Vagina (tissue), 2 donors: ENCODE data around the gene INAFM2.

Source experiments
- POLR2A ChIP-seq, 2 donors: fragments of 450-650 bp; IDR thresholded peaks; one replicate each; pipeline ENCODE4 v1.6.1; 2017; ENCODE audit warnings: antibody characterized with exemption in 2 of 2, mild to moderate bottlenecking in 2 of 2, moderate library complexity in 2 of 2
- TF ChIP-seq, protein P1 (sequence below), 3 experiments: fragments of 450-650 bp in 2 of 3; fragments of 200-600 bp in 1 of 3; sonication (generic) in 1 of 3; IDR thresholded peaks; one replicate each; pipeline ENCODE4 v1.5.1; 2017 to 2019; ENCODE audit warnings: antibody characterized with exemption in 3 of 3, mild to moderate bottlenecking in 2 of 3, moderate library complexity in 2 of 3

DNA sequence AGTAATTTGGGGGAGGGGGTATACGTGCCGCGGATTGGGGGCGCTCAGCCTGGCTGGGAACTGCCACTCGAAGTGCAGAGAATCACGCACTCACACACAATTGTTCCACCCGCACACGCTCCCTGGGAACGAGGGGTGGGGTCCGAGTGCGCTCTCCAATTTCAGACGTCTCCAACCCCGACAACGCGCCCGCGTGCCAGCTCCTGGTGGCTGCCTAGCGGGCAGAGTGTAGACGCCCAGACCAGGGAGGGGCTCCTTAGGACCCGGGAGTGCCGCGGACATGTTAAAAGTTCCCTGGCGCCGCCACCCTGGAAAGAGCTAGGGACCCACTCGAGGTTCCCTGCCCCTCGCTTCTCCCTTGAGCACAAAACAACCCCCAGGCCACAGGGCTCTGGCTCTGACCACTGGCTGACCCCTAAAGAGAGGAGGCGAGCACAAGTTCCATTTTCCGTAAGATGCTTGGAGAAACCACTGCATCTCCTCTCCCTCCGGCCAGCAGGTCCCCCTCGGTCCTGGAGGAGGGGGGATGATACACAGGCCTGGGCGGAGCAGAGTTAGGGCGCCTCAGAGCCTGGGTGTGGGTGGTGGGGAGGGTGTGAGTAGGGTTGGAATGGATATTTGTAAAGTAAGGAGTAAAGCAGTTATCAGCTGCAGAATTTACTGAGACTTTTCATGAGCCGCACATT lies 39.7 kb upstream of the INAFM2 start:
- TF ChIP-seq, protein P1, sequence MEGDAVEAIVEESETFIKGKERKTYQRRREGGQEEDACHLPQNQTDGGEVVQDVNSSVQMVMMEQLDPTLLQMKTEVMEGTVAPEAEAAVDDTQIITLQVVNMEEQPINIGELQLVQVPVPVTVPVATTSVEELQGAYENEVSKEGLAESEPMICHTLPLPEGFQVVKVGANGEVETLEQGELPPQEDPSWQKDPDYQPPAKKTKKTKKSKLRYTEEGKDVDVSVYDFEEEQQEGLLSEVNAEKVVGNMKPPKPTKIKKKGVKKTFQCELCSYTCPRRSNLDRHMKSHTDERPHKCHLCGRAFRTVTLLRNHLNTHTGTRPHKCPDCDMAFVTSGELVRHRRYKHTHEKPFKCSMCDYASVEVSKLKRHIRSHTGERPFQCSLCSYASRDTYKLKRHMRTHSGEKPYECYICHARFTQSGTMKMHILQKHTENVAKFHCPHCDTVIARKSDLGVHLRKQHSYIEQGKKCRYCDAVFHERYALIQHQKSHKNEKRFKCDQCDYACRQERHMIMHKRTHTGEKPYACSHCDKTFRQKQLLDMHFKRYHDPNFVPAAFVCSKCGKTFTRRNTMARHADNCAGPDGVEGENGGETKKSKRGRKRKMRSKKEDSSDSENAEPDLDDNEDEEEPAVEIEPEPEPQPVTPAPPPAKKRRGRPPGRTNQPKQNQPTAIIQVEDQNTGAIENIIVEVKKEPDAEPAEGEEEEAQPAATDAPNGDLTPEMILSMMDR (IDR thresholded peaks at IDR 0.05) = no peak
- no peak for TF ChIP-seq POLR2A (IDR thresholded peaks at IDR 0.05)
